OCI-M1 (cell line): ENCODE measurements around the gene NCR3LG1.

Source experiments
- DNase-seq: peaks from one replicate; lab custom pipeline; 2025; lab: John Stamatoyannopoulos, UW

NCR3LG1 gene, protein sequence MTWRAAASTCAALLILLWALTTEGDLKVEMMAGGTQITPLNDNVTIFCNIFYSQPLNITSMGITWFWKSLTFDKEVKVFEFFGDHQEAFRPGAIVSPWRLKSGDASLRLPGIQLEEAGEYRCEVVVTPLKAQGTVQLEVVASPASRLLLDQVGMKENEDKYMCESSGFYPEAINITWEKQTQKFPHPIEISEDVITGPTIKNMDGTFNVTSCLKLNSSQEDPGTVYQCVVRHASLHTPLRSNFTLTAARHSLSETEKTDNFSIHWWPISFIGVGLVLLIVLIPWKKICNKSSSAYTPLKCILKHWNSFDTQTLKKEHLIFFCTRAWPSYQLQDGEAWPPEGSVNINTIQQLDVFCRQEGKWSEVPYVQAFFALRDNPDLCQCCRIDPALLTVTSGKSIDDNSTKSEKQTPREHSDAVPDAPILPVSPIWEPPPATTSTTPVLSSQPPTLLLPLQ

DNA sequence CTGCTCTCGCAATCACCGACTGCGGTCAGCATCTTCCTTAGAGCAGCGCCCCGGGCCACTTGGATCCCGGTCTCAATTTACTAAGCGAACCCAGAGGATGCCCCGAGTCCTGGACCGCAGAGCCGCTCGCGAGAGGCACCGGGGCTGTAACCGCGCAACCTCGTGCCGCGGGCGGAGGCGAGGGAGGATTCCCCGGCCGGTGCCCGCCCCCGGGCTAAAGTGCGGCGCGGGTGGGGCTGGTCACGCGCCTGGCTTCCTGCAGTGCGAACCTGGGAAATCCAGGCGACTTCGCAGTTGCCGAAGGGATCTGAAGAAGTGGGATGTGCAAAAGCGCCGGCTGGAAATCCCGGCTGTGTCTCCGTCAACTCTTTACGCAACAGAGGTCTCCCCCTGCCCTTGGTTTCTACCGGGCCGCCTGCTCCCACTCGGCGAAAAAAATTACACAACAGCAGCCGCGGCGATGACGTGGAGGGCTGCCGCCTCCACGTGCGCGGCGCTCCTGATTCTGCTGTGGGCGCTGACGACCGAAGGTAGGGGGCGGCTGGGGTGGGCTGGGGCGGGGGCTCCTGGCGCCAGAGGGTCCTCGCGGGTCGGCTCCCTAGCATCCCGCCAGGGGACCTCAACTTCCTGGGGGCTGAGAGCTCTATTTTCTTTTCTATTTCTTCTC, at the start of gene NCR3LG1:
NCR3LG1 (plus strand) TSS at position 291 of the 667 bp plus-strand sequence; CDS start at position 461, 170 bp downstream.
- peak; percentile 87 for DNase-seq

DNA sequence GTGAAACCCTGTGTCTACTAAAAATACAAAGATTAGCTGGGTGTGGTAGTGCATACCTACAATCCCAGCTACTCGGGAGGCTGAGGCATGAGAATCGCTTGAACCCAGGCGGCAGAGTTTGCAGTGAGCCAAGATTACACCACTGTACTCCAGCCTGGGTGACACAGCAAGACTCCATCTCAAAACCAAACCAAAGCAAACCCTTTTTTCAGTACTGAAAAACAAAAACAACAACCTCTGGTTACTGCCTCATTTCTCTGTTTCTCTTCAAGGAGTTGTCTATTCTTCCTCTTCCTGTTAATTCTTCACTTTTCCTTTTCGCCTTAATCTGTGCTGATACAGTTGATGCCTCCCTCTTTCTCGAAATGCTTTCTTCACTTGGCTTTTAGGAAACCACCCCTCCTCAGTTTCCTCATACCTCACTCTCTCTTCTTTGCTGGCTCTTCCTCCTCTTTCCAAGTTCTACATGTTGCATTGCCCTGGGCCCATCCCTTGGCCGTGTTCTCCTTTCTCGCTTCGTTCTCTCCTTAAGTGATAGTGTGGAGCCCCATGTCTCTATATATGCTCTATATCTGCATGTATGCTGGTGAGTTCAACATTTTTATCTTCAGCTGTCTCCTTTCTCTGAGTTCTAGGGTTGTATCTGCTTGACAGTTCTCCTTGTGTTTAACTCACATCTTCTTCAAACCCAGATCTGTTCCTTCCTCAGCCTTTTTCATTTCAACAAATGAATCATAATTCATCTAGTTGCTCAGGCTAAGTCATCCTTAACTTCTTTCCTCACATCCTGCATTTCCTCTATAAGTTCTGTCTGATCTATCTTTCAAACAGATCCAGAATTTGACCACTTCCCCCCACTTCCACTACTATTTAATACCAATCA, 38.0 kb upstream of the NCR3LG1 start:
- DNase-seq: no peak

DNA sequence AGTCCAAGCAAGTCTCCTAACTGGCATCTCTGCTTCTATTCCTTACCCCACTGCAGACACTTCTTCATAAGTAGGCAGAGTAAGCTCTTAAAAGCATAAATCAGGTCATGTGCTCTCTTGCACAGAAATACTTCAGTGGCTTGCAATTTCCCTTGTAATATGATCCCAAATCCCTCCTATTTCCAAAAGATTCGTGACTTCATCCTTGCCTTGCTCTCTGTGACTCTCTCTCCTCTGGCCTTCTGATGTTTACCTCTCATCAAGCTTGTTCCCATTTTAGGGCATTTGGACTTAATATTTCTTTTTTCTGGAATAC, 37.4 kb upstream of the NCR3LG1 start:
- no peak for DNase-seq

DNA sequence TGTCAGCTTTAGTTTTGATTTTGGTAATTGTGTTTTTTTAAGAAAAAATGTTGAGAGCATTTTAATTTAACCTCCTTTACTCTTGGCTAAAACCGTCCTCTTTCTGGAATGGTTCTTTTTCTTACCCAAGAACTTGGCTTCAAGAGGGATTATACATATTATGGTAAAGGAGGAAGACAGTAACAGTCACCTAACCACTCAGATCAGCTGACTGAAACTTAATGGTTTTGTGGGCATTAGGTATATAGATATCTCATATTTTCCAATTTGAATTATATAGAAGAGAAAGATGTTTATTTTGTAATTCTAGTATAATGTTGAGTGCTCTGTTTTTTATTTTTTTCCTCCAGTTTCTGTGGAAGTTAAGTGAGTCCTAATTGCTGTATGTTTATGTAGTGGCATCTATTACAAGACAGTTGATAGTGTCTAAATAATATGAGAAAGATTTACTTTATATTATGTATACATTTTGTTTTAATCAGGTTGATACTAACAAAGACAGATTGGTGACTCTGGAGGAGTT, 36.6 kb upstream of the NCR3LG1 start:
- DNase-seq: no peak

DNA sequence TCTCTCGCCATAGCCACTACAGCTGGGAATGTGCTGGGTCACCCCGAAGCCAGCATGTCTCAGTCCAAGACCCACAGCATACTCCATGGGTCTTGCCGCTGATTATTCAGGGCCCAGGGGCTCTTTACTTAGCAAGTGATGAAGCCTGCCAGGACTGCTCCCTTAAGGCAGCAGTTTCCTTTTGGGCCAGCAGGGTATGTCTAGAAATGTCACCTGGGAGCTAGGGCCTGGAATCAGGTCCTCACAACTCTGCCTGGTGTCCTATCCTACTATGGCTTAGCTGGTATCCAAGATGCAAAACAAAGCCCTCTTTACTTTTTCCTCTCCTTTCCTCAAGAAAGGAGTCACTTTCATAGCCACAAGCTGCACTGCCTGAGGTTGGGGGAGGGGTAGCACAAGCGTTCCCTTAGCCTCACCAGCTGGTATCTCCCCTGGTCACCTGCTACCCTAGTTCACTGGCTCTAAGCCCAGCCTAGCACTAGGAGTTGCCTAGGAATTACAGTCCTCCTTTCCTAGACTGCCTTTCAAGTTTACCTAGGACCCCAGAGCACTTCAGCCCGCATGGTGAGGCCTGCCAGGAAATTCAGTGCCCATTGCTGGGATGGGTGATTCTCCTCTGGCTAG, 22.6 kb upstream of the NCR3LG1 start:
- DNase-seq: no peak

DNA sequence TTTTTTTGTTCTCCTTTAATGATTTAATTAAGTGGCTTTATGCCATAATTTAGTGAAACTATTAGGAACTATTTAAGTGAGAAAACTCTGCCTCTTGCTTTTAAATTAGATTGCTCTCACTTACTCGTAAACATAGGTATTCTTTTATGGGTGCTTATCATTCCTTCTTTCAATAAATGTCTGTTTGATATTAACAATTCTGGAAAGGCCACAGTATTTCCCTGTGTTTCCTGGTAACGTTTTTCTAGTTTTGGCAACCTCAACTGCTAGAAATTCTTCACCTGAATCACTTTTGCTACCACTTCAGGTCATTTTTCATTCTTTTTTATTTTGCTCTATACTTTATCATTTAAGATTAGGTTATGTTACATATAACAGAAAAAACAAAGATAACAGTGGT, 19.9 kb upstream of the NCR3LG1 start:
- DNase-seq: no peak

DNA sequence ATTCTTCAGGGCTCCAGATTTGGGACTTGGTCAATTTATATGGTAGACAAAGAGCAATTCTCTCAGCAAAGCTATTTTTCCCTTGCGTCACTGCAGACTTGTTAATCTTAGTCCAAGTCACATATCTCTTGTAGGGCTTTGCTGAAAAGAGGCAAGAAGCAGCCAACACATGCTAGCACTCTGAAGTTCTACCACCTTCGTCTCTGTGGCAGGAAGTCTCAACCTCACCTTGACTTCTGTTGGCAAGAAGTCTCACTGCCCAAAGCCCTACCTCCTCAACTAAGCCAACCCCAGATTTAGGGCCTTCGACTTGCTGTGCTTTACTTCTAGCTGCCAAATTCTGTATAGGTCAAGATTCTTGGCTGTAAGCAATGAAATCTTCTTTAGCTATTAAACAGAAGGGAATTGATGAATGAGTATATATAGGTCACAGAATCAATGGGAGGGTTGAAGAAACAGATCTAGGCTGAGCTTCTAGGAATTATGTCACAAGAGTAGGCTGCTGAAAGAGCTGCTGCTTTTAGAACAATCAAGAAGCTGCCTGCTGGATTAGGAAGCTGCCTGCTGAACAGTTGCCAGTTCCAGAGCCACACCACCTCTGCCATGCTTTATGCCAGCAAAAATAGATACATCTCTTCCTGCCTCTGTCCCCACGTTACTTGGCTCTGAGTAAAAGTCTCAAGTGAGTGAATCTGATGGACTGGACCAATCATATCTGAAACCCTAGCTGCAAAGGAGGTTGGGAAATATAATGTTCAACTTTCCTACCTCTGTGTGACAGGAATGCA, 17.6 kb upstream of the NCR3LG1 start:
- no peak for DNase-seq

DNA sequence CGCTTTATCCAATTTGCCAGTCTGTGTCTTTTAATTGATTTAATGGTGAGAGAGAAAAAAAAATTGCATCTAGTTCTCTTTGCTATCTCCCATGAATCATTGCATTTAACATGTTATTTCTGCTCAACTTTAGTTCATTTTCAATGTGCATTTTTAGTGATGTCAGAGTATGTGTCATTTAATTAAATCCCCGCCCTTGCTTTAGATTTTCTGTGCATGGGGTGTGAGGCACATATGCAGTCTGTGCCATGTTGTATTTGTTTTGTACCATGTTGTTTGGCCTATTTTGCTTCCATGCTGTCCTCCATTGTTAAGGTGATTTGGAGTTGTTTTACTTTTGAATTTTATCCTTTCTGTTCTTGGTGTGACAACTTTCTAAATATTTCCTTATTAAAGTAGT, 8.3 kb upstream of the NCR3LG1 start:
- DNase-seq: no peak

DNA sequence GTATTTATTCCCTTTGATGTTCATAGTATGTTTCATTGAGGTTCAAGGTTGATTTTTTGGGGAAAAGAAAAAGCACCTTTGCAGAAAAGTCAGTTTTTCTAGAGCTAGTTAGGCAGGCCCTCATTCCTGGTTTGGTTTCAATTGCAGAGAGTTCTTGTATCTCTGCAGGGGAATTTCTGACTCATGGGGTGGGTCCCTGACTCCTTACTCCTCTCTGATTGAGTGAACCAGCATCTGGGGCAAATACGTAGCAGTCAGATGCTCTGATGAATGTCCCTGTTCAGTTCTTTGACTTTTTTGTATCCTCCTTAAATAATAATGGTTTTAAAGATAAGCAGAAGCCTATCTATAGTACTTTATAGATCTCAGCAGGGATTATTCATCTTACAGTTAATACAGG, 7.7 kb upstream of the NCR3LG1 start:
- DNase-seq: no peak

DNA sequence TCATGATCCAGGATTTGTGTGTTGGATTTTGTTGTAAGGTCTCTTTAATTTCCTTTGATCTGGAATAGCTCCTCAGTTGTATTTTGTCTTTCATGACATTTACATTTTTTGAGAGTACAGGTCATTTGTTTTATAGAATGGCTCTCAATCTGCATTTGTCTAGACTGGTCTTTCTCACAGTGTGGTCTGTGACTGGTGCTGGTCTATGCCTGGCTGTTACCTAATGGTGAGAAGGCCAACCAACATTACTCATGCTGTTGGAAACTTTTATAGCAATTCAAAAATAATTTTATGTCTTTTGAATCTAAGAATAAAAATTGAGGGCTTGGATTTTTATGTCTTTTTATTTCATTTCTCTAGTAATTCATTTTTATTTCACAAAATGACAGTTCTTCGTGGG, 3.9 kb upstream of the NCR3LG1 start:
- no peak for DNase-seq

DNA sequence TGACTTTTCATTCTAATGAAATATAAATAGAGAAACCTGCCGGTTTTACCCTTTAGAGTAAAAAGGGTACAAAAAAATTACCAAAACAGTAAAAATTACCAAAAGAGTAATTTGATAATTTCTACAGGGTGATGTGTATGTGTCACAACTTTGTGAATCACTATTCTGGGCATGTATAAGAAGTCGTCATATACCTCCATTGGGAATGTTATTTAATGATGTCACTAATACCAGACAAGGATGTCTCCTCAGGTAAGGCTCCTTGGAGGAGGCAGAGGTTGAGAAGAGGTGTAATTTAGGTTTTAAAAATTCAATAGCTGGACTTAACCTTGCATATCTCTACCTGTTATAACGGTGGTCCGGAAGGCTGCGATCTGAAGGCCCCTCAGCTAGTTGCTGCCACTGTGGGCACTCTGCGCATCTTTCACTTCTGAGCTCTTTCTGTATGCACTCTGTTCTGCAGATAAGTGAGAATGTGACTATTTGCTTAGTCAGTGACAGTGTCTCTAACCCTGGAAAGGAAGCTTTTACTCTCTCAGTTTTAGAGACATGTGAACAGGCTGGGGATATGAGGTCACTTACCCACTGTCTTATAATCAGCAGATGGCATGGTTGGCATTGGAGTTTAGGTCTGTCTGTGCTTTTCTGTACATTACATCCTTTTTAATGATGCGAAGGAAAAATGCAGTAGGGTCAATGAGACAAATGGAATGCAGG, 987 bp upstream of the NCR3LG1 start:
- DNase-seq: no peak

DNA sequence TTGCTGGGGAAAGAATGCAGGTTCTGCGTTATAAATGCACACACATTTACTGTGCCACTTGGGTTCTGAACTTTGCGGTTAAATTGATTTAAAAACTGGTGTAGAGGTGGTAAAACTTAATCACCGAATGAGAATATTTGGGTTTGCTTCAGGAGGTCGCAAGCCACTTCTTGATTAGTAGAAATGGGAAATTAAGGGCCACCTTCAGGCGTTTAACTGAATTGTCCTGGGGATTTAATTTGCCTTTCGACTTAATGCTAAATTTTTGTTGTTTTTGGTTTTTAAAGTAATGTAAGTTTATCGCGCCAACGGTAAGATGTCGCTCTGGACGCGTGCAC, 459 bp upstream of the NCR3LG1 start:
- DNase-seq: peak; percentile 76

DNA sequence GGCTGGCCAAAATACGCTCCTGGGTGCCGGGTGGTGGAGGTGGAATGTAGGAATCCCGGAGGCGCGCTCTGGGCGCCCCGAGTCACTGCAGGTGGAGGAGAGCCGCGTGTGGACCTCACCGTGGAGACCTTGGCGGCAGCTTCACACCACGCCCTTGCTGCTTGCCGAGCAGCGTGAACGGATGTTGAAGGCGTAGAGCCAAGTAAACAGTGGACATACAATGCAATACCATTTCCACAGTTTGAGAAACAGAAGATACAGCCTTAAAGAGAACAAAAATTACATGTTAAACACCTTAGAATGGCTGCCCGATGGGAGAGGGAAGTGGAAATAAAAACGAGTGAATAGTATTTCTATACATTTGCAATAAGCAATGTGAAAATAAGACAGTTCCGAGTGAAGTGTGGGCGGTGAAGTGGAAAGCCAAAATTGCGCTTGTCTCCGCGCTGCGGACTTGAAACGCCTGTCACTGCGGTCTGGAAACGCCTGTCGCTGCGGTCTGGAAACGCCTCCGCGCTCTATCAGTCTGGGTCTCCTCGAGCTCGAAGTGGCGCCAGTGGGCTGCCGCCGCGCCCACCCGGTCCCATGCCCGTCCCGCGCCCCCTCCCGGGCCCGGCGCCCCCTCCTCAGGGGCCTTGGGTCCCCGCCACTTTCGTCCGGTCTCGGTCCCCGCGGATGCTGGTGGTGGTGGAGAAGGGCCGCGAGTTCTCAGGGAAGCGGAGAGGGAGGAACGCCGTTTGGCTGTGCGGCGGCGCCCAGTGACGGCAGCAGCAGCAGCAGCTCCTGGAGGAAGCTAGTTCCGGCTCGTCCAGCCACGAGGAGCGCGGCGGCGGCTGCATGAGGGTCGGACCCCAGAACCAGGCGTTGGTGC, 1.6 kb downstream of the NCR3LG1 start:
- DNase-seq: peak; percentile 91

DNA sequence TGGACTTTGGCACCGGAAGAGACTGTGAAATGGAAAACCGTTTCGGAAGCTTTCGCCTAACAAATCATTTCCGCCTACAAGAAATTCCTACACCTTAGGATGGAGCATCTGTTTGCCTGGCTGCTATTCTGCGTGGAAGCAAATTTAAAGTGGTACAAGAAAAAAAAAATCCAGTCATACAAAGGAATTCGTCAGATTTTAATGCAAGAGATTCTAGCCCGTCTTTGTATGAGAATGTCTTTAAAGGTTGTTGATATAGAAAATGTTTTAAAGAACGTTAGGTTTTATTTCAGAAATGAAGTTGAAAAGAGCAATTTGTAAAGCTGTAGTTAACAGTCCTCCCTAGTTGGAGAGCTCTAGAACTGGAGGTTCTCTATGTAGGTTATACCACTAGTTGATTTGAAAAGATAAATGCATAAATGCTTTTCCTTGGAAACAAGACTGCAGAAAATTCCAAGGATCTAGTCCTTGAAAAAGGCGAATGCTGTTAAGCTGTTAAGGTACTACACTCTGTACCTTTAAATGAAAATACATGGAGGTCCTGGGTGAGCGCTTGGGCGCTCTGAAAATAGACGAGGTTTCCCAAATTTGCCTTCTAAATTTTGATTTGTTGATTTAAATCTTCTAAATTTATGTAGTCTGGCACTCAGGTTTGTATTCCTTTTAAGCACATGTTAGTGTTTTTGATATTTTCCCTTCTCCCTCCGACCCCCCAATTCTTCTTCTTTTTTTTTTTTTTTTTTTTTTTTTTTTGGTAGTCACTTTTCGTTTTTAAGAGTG, 2.4 kb downstream of the NCR3LG1 start:
- DNase-seq: peak; percentile 82

DNA sequence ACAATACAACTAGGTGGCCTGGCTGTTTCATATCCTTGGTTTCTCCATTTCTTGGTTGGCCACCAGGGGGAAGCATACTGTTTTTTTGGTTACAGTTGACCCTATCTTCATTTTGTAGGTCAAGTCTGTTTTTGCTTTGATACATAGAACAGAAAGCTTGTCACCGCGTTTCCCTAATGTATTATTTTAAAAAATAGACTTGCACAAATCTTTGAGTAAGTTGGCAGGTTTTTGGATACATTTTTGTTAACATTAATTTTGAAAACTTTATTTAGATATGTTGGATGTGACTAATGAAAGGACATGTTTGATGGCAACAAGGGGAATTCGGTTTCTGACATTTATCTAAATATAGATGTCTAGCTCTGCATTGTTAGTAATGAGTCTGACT, 3.0 kb downstream of the NCR3LG1 start:
- peak; percentile 90 for DNase-seq

DNA sequence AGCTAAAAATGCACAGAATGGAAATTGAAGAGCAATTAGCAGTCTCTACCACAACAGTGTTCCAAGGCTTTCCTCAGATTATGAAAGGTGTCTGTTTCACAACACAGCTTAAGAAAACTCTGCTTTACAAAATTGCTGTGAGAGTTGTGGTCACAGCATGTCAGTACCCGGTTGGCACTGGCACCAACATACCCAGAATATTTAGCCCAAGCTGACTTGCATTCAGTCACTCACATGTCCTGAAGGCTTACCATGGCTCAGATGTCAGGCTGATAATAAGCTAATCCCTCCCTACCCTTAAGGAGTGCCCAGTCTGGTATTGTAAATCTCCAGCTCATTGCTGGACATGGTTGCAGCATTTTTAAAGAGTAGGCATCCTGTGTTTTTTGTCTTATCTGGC, 14.9 kb downstream of the NCR3LG1 start:
- DNase-seq: no peak

DNA sequence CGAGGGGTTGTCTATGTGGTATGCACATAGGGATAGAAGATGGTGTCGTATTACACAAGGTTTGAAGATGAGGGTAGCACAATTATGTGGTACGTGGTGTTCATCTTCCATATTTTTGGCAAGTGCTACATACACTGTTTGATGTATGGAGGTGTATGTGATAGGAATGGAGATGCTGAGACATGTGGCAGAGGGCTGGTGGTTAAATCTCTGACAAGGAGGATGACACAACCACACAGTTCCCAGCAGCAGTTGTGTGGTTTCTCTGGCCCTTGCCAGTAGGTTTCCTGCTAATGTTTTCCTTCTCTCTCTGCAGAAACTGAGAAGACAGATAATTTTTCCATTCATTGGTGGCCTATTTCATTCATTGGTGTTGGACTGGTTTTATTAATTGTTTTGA, 17.0 kb downstream of the NCR3LG1 start:
- DNase-seq: no peak

DNA sequence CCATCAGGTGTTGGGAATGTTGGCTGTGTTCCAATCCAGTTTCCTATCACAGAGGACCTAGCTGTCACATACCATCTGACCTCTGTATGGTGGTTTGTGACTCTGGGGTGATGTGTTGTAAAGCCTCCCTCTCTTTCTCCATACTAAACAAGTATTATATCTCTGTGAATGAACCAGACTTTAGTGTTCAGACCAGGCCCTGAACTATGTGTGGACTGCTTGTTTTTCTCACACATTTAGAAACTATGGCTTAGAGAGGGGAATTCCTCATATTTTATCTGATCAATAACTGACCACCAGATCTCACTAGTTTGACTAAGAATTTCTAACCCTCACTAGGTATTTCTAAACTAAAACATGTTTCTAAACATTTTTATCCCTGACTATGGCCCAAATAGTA, 17.5 kb downstream of the NCR3LG1 start:
- no peak for DNase-seq

DNA sequence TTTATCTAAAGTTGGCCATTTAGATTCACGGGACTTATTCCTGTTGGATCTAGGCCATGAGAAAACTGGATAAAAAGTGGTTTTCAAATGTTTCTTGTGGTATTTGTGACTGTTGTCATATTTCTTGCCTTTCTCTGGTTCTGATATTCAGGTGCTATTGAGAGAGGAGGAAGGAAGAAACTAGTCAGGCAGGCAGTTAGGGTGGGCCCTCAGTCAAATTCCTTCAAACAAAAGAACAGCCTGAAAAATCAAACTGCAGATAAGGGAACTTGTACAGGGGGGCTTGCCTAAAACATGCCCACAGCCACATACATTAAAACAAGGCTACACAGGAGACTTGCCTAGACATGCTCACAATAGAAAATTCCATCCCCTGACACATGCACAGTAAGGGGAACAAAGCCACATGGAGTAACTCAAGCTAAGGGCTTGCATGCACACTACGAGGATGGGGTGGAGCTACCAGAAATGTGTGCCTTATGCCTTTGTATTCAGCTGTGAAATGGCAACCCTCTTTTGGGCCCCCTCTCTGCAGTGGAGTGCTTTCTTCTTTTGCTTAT, 18.2 kb downstream of the NCR3LG1 start:
- DNase-seq: no peak
